HG03457 (cell line): ENCODE data around the gene PRR14L.
"Not testable (repeated sequence)": the region's sequence is repeated elsewhere in the genome, so short reads cannot be mapped to it uniquely, and the experiment has no call there.

Experiments
- ATAC-seq: cut with Tn5 transposase; IDR thresholded peaks from one replicate; pipeline ENCODE4 v1.9.1; 2021; ENCODE audit warnings: moderate number of reproducible peaks; ENCODE audit not compliant: unreplicated experiment

Gene PRR14L

DNA sequence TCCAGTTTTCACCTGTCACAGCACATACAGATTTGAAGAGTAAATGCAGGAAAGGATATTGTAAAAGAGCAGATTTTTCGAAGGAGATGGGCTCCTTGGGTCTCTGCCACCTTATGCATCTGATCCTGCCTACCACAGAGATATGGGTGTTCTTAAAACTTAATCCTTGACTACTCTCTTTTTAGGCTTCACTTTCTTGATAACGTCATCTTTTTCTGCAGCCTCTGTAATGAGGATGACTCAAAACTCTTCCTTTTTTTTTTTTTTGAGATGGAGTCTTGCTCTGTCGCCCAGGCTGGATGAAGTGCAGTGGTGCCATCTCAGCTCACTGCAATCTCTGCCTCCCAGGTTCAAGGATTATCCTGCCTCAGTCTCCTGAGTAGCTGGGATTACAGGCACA, 7.8 kb downstream of the PRR14L start:
- ATAC-seq, result no peak

DNA sequence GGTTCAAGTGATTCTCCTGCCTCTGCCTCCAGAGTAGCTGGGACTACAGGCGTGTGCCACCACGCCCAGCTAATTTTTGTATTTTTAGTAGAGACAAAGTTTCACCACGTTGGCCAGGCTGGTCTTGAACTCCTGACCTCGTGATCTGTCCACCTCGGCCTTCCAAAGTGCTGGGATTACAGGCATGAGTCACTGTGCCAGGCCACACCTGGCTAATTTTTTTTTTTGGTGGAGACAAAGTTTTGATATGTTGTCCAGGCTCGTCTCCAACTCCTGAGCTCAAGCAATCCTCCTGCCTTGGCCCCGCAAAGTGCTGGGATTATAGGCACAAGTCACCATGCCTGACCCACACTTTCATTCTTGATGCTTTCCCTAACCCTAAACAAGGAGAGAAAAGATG, 9.6 kb downstream of the PRR14L start:
- ATAC-seq, result not testable (repeated sequence)

DNA sequence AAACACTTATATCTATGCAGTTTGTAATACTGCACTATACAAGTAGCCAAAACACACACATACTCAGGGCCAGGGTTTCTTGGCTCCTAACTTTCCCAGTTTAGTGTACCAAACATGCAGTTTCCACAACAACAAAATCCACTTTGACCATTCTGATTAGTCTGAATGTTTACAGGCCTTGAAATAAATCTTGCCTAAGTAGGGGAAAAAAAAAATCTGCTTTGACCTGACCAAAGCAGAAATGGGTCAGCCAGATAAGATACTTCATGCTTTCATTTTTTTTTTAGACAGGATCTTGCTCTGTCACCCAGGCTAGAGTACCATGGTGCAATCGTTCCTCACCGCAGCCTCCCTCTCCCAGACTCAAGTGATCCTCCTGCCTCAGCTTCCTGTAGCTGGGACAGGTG, 10.1 kb downstream of the PRR14L start:
- no peak for ATAC-seq

DNA sequence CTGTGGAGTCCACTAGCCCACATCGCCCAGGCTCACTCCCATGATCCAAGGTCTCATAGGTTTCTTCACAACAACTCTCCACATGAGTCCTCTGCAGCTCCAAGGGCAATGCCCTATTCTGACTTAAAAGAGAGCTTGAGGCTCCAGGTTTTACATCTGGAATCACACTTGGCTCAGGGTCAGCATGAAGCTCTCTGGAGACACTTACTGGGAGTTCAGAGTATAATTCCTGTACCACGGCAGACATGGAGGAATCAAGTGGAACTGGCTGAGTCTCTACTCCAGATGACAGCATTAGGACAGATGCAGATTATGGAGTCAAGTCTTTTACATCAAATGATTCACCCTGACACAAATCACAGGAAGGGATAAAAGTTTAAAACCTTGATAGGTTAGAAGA, 11.4 kb downstream of the PRR14L start:
- no peak for ATAC-seq

DNA sequence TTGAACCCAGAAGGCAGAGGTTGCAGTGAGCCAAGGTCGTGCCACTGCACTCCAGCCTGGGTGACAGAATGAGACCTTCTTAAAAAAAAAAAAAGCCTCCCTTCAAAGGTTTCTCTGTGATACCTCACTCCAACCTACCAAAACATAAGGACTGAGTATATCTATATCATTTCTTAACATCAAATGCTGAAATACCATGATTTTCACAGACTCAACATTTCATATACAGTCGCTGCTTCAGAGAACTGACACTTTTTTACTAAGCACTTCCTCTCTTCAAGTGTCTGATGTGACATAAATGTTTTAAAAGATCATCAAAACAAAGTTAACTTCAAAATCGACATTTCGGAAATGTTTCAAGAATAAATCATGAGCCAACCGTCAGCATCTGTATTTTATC, 12.0 kb downstream of the PRR14L start:
- ATAC-seq, result no peak

DNA sequence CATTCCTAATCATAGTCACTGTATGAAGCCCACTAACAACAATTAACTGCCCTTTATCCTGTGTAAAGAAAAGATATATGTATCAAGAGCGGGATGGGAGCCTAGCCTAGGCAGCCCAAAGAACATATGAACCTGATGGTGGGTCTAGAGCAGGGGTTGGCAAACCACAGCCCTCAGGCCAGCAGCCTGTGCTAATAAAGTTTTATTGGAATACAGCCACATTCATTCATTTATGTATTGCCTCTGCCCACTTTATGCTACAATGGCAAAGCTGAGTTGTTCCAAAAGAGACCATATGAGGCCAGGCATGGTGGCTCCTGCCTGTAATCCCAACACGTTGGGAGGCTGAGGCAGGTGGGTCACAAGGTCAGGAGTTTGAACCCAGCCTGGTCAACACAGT, 13.5 kb downstream of the PRR14L start:
- no peak for ATAC-seq

DNA sequence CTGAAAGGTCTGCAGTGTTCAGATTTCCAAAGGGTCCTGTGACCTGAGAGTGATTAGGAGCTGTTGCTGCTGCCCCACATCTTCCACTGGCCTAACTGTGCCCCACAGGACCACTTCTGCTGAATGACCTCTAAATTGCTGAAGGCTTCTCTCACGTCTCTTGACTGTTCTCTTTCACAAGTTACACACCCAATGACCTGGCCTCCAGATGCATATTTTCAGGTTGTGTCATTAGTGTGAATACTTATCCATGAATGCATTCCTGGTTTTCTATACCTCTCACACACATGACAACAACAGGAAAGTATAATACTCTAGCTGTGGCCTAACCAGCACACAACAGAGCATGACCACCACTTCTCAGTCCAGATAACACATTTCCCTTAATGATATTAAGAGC, 15.4 kb downstream of the PRR14L start:
- ATAC-seq, result no peak

DNA sequence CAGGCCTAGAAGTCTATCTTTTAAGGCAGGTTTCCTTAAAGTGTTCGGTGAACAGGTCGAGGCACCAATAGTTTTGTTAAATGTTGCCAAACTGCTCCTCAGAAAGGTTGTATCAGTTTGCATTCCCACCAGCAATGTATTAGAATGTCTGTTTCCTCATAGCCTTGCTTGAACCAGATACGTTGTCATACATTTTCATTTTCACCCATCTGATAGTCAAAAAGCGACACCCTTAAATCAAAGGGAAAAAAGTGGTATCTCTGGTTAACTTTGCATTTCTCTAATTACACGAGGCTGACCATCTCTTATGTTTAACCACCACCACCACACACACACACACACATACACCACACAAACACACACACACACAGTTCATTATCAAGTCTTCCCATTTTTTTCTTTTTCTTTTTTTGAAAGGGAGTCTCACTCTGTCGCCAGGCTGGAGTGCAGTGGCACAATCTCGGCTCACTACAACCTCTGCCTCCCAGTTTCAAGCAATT, 16.3 kb downstream of the PRR14L start:
- no peak for ATAC-seq

DNA sequence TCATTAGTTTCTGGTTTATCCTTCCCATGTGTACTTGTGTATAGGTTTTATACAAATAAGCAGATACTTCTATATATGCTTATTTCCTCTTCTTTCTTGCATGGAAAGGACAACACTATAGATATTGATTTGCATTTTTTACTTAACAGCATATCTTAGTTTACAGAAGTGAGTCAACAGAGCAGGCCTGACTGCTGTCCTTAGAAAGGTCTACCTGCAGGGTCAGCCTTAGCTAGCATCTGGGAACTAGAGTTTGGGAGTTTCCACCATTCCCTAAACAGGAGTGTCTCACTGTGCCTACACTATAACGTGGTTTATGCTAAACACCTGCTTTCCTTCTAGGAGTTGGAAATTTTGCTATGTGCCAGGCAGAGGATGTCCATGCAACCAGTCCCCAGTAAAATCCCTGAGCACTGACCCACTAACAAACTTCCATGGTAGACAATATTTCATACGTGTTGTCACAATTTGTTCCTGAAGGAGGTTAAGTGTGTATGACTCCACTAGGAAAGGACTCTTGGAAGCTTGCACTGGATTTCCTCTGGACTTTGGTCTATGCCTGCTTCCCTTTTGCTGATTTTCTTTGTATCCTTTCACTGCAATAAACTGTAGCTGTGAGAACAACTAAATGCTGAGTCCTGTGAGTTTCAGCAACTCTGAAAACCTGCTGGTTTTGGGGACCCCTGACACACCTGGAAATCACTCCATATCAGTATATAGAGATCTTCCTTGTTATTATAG, 17.7 kb downstream of the PRR14L start:
- no peak for ATAC-seq

DNA sequence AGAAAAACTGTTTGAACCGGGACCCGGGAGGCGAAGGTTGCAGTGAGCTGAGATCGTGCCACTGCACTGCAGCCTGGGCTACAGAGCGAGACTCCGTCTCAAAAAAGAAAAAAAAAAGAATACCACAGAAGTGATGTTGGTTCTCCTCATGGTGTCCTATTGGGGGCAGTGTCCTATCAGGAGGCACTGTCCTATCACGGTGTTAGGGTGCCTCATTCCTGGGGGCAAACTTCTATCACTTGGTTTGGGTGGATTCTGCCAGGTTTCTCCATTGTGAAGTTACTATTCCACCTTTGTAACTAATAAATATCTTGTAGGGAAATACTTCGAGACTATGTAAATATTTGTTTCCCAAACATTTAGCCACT, 19.6 kb downstream of the PRR14L start:
- no peak for ATAC-seq

DNA sequence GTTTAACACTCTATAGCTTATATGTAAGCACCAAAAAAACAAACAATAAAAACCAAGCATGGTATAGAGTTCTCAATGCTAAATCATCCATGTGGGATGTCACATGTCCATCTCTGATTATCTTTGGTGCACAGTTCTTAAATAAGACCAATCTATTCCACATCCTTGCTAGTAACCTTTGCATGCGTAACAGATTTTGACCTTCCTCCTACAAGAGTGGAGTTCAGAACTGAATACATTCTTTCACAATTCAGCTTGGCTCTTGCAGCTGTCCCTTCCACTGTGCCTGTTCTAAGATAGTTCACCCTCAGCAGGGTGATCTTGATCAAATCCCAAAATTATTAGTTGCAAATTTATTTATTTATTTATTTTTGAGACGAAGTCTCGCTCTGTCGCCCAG, 21.1 kb downstream of the PRR14L start:
- ATAC-seq, result no peak

DNA sequence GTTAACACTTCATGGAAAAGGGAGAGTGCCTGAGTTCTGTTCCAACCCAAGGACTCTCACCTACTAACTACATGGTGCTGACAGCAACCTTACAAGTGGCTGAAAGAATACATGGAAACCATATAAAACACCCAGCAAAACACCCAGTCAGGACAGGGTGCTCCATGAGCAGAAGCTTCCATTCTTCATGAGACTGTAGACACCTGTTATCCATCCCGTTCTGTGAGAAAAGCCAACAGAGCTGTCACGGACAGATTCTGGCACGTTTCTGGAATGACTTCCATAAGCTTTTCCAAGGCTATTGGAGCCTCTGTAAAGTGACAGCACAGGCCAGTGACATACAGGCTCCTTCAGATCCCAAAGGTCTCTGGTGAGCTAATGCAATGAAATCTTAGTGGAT, 23.2 kb downstream of the PRR14L start:
- ATAC-seq, result no peak

DNA sequence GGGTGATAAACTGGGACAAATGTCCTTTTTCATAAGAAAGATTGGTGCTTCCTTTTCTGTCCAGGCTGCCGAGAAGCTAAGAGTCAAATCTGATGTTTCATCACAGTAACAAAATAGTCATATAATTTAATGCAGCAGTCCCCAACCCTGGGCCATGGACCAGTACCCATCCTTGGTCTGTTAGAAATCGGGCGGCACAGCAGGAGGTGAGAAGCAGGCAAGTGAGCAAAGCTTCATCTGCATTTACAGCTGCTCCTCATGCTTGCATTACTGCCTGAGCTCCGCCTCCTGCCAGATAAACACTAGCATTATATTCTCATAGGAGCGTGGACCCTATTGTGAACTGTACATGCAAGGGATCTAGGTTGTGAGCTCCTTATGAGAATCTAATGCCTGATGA, 26.2 kb downstream of the PRR14L start:
- no peak for ATAC-seq

DNA sequence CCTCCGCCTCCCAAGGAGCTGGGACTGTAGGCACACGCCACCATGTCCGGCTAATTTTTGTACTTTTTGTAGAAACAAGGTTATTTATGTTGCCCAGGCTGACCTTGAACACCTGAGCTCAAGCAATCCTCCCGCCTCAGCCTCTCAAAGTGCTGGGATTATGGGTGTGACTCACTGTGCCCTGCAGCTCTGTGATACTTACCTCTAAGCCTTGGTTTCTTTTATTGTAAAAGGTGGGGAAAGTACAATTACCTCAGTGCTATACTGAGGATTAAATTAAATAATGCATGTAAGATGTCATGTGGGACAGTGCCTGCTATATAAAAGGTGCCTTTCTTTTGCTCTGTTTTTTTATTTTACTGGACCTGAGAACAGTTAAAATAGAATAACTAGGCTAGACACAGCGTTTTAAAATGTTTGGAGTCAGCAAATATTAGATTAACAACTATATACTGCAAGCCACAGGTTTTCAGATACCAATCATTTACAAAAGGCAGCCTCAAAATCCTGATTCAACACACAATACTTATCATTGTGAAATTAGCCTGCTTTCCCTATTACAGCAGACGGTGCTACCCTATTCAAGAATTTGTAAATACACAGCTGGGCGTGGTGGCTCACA, 30.0 kb downstream of the PRR14L start:
- ATAC-seq, result no peak

DNA sequence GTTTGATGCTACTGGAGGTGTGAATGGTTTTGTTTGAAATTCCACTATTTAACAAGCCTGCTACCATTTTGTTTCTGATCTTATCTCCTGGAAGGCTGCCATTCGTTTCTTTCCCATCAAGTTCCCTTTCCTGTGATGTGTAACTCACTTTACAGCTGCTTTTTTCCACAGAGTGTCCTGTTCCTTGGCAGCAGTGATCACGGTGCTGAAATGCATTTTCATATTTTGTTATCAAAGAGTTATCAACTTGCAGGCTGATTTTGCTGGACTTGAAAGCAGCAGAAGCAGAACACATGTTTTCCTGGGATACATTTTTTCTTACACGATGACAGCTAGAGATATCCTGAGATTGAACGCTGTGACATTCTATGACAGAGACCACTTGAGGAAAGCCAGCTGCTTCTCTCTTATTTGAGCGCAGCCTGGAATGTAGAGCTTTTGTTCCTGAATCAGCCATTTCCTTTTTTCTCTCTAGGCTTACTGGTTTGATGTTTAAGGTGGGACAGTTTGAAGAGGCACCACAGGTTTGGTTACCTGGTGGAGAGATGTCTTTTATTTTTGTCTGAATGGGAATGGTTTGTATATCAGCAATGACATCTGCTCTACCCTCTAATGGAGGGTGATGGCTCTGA, 34.7 kb downstream of the PRR14L start:
- no peak for ATAC-seq

DNA sequence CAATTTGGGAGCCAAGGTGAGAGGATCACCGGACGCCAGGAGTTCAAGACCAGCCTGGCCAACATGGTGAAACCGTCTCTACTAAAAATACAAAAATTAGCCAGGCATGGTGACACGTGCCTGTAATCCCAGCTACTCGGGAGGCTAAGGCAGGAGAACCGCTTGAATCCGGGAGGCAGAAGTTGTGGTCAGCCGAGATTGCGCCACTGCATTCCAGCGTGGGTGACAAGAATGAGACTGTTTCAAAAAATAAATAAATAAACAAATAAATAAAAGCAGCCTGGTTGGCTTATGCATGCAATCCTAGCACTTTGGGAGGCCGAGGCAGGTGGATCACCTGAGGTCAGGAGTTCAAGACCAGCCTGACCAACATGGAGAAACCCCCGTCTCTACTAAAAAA, 38.7 kb downstream of the PRR14L start:
- not testable (repeated sequence) for ATAC-seq

DNA sequence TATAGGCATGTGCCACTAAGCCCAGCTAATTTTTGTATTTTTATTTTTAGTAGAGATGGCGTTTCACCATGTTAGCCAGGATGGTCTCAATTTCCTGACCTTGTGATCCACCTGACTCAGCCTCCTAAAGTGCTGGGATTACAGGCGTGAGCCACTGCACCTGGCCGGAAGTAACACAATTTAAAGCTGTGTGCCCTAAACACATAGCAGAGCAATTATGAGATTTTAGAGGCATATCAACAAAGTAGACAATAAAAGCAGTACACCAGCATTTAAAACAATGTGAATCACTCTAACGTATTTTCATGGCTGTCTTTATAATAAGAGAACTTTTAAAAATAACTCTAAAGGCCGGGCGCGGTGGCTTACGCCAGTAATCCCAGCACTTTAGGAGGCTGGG, 42.4 kb downstream of the PRR14L start:
- no peak for ATAC-seq

DNA sequence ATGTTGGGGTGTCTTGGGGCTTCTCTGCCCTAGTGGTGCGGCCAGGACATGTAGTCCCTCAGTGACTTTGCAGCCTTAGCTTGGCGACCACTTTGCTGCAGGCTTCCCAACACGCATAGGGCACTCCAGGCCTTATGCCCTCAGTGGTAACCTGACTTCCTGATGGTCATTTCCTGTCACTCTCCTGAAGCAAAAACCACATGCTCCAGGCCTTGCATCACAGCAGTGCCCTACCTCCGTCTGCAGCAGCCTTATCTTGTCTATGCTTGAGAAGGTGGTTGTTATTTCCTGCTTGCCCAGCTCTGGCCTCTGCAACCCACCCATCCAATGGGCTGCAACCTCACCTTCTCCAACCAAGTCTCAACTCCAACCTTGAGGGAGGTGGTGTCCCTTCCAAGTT, 54.5 kb downstream of the PRR14L start:
- no peak for ATAC-seq

DNA sequence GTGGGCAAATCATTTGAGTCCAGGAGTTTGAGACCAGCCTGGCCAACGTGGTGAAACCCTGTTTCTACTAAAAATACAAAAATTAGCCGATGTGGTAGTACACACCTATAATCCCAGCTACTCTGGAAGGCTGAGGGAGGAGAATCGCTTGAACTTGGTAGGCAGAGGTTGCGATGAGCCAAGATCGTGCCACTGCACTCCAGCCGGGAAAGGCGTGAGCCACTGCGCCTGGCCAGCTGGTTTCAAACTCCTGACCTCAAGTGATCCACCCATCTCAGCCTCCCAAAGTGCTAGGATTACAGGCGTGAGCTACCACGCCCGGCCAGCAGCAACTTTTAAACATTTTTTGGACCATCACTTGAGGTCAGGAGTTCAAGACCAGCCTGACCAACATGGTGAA, 55.9 kb downstream of the PRR14L start:
- ATAC-seq, result not testable (repeated sequence)

DNA sequence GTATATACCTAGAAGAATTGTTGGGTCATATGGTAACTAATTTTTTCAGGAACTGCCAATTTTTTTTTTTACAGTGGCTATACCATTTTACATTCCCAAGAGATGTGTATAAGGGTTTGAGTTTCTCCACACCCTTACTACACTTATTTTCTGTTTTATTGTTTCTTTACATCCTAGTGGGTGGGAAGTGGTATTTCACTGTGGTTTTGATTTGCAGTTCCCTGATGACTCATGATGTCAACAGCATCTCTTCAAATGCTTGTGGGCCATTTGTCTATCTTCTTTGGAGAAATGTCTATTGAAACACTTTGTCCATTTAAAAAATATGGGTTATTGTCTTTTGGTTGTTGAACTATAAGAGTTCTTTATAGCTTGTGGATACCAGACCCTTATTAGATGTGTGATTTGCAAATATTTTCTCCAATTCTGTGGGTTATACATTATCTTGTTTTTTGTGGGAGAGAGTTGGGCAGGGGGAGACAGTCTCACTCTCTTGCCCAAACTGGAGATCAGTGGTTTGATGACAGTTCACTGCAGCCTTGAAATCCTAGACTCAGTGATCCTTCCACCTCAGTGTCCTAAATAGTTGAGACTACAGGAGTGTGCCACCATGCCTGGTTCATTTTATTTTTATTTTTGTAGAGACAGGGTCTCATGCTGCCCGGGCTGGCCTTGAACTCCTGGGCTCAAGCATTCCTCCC, 57.6 kb downstream of the PRR14L start:
- ATAC-seq, result no peak

DNA sequence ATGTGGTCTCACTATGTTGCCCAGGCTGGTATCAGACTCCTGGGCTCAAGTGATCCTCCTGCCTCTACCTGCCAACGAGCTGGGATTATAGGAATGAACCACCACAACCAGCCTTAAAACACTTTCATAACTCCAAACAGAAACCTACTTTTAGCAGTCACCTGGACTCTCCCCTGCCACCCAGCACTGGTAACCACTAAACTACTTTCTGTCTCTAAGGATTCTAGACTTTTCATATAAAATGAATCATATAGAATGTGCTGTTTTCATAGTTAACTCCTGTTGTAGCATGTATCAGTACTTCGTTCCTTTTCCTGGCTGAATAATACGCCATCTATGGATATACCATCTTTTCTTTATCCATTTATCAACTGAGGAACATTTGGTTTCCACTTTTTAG, 58.5 kb downstream of the PRR14L start:
- ATAC-seq, result no peak
